Liver (tissue), 3 donors: ENCODE measurements around the gene CARS2.

Source experiments
- EGR1 ChIP-seq, 2 donors: IDR thresholded peaks; 2 replicates each; pipeline ENCODE4 v1.6.1; 2016 to 2018; ENCODE audit warnings: antibody characterized with exemption in 2 of 2, low read depth in 2 of 2
- FOXA2 ChIP-seq: IDR thresholded peaks from 2 replicates; pipeline ENCODE4 v1.6.1; 2016; ENCODE audit warnings: antibody characterized with exemption
- GABPA ChIP-seq, 2 donors: IDR thresholded peaks in 1 of 2; conservative IDR thresholded peaks in 1 of 2; 2 replicates each; pipeline ENCODE4 v1.6.1; 2016; ENCODE audit warnings: antibody characterized with exemption in 2 of 2, mild to moderate bottlenecking in 1 of 2, moderate library complexity in 1 of 2
- JUND ChIP-seq, 2 donors: IDR thresholded peaks; 2 replicates each; pipeline ENCODE4 v1.6.1; 2016; ENCODE audit warnings: antibody characterized with exemption in 2 of 2
- RAD21 ChIP-seq, 2 donors: IDR thresholded peaks; 2 replicates each; pipeline ENCODE4 v1.6.1; 2016; ENCODE audit warnings: antibody characterized with exemption in 2 of 2, mild to moderate bottlenecking in 2 of 2
- RXRA ChIP-seq, 2 donors: IDR thresholded peaks; 2 replicates each; pipeline ENCODE4 v1.6.1; 2017 to 2018; ENCODE audit warnings: antibody characterized with exemption in 2 of 2, mild to moderate bottlenecking in 1 of 2
- SP1 ChIP-seq: IDR thresholded peaks from 2 replicates; pipeline ENCODE4 v1.6.1; 2018; ENCODE audit warnings: antibody characterized with exemption, mild to moderate bottlenecking
- TAF1 ChIP-seq: conservative IDR thresholded peaks from 2 replicates; pipeline ENCODE4 v1.6.1; 2016; ENCODE audit warnings: antibody characterized with exemption, mild to moderate bottlenecking
- YY1 ChIP-seq: IDR thresholded peaks from 2 replicates; pipeline ENCODE4 v1.6.1; 2016; ENCODE audit warnings: antibody characterized with exemption, mild to moderate bottlenecking
- TF ChIP-seq, protein P1 (sequence below): fragments of 150-350 bp; IDR thresholded peaks from 2 replicates; pipeline ENCODE4 v1.5.1; 2017; ENCODE audit warnings: improper control_type of control experiment, low read depth, low read length; ENCODE audit not compliant: missing input control
- TF ChIP-seq, protein P2 (sequence below): IDR thresholded peaks from 2 replicates; pipeline ENCODE4 v1.6.1; 2016; ENCODE audit warnings: antibody characterized with exemption, mild to moderate bottlenecking
- TF ChIP-seq, protein P3 (sequence below): IDR thresholded peaks from 2 replicates; pipeline ENCODE4 v1.6.1; 2016; ENCODE audit warnings: antibody characterized with exemption
- donor health status: healthy.
- donor health status: healthy.

DNA sequence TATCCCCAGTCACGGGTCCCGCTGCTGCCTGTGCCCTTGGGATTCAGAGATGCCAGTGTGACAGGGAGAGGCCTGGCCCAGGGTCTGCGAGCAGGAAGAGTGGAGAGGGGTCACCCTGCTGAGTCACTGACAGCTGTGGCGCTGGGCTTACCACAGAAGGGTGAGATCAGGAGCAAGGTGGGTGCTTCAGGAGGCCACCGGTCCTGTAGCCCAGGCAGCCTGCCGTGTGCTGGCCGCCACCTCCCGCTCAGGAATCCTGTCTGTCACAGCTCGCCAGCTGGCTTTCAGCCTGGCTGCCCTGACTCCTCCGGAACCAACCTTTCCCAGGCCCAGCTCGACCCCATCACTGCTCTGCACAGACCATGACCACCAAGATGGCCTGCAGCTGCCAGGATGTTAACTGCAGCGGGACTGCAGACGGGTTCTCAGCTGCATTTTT is 65.3 kb downstream of the CARS2 start:
- TF ChIP-seq, protein P1, sequence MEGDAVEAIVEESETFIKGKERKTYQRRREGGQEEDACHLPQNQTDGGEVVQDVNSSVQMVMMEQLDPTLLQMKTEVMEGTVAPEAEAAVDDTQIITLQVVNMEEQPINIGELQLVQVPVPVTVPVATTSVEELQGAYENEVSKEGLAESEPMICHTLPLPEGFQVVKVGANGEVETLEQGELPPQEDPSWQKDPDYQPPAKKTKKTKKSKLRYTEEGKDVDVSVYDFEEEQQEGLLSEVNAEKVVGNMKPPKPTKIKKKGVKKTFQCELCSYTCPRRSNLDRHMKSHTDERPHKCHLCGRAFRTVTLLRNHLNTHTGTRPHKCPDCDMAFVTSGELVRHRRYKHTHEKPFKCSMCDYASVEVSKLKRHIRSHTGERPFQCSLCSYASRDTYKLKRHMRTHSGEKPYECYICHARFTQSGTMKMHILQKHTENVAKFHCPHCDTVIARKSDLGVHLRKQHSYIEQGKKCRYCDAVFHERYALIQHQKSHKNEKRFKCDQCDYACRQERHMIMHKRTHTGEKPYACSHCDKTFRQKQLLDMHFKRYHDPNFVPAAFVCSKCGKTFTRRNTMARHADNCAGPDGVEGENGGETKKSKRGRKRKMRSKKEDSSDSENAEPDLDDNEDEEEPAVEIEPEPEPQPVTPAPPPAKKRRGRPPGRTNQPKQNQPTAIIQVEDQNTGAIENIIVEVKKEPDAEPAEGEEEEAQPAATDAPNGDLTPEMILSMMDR, result no peak
- TF ChIP-seq FOXA2 (no peak), SP1 (no peak), TAF1 (no peak), EGR1 (IDR thresholded peaks at IDR 0.05; ENCODE audit: low read depth in 2 of 2) (no peak), RAD21 (IDR thresholded peaks at IDR 0.05) (no peak), RXRA (IDR thresholded peaks at IDR 0.05) (no peak), YY1 (no peak), JUND (IDR thresholded peaks at IDR 0.05) (no peak), GABPA (IDR thresholded peaks at IDR 0.05 in 1 of 2, conservative IDR thresholded peaks at IDR 0.05 in 1 of 2) (no peak)
- TF ChIP-seq, protein P2, sequence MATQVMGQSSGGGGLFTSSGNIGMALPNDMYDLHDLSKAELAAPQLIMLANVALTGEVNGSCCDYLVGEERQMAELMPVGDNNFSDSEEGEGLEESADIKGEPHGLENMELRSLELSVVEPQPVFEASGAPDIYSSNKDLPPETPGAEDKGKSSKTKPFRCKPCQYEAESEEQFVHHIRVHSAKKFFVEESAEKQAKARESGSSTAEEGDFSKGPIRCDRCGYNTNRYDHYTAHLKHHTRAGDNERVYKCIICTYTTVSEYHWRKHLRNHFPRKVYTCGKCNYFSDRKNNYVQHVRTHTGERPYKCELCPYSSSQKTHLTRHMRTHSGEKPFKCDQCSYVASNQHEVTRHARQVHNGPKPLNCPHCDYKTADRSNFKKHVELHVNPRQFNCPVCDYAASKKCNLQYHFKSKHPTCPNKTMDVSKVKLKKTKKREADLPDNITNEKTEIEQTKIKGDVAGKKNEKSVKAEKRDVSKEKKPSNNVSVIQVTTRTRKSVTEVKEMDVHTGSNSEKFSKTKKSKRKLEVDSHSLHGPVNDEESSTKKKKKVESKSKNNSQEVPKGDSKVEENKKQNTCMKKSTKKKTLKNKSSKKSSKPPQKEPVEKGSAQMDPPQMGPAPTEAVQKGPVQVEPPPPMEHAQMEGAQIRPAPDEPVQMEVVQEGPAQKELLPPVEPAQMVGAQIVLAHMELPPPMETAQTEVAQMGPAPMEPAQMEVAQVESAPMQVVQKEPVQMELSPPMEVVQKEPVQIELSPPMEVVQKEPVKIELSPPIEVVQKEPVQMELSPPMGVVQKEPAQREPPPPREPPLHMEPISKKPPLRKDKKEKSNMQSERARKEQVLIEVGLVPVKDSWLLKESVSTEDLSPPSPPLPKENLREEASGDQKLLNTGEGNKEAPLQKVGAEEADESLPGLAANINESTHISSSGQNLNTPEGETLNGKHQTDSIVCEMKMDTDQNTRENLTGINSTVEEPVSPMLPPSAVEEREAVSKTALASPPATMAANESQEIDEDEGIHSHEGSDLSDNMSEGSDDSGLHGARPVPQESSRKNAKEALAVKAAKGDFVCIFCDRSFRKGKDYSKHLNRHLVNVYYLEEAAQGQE, result no peak
- TF ChIP-seq, protein P3, sequence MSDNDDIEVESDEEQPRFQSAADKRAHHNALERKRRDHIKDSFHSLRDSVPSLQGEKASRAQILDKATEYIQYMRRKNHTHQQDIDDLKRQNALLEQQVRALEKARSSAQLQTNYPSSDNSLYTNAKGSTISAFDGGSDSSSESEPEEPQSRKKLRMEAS, result no peak
